ENCODE data around the gene PXMP2. TPM values are rescaled to one million over a fixed set of nuclear protein-coding genes. Genes with fewer than 3 reads are reported as not detected.
A peak's percentile ranks its signal among the peaks of the same experiment; 100 is the strongest.

PXMP2 gene
- total RNA-seq, 1 donor from 2014 or later = 16.9 TPM

- Histone ChIP-seq H3K36me3 (peaks cover 11% of the 10 kb centered on the region), H3K4me1 (peaks cover 19% of the 10 kb centered on the region), H3K9me3 (no peaks in the 10 kb centered on the region), H3K27ac (no peak overlapping the region), H3K27me3 (ENCODE audit: low read depth) (no peaks in the 10 kb centered on the region), H3K4me3 (no peak overlapping the region)
- no peak for DNase-seq
- TF ChIP-seq CTCF (IDR thresholded peaks at IDR 0.05) = no peak
- intact Hi-C loops (cut with DNase I) = no loop called here
- ATAC-seq = no peak
Measured at GRCh38 chr12:132707241-132707640, 19.9 kb downstream of the PXMP2 start.

- no peak for DNase-seq
- peaks cover 25% of the 10 kb centered on the region for H3K4me1 ChIP-seq
- no peaks in the 10 kb centered on the region for H3K9me3 ChIP-seq
- intact Hi-C loops (cut with DNase I) = no loop called here
- H3K36me3 ChIP-seq = peaks cover 11% of the 10 kb centered on the region
- ATAC-seq = no peak
- no peak overlapping the region for H3K27ac ChIP-seq
- TF ChIP-seq CTCF (IDR thresholded peaks at IDR 0.05) = no peak
- no peaks in the 10 kb centered on the region for H3K27me3 ChIP-seq (ENCODE audit: low read depth)
- no peak overlapping the region for H3K4me3 ChIP-seq
Measured at GRCh38 chr12:132708150-132708549, 20.8 kb downstream of the PXMP2 start.

- Histone ChIP-seq H3K36me3 (peaks cover 5% of the 10 kb centered on the region), H3K4me3 (peak overlapping the region; percentile 98), H3K27me3 (ENCODE audit: low read depth) (no peaks in the 10 kb centered on the region), H3K27ac (peak overlapping the region; percentile 87), H3K4me1 (peaks cover 25% of the 10 kb centered on the region), H3K9me3 (no peaks in the 10 kb centered on the region)
- TF ChIP-seq CTCF (IDR thresholded peaks at IDR 0.05) = no peak
- DNase-seq (peak; percentile 54), ATAC-seq (peak; percentile 47 to 48)
- intact Hi-C loops (cut with DNase I) = no loop called here
Measured at GRCh38 chr12:132710043-132710404, 22.6 kb downstream of the PXMP2 start.

GRCh38 chr12:132710405-132711079 is 23.2 kb downstream of the PXMP2 start, which contains the start of gene PGAM5:
Gene PGAM5 (plus strand): TSS chr12:132710842. CDS start chr12:132710877, 35 bp downstream.
- H3K9me3 ChIP-seq = no peaks in the 10 kb centered on the region
- TF ChIP-seq CTCF (IDR thresholded peaks at IDR 0.05) = no peak
- ATAC-seq (peak; percentile 97), DNase-seq (peak; percentile 91)
- peaks cover 10% of the 10 kb centered on the region for H3K36me3 ChIP-seq
- peaks cover 25% of the 10 kb centered on the region for H3K4me1 ChIP-seq
- H3K4me3 ChIP-seq = peak within 1 kb of the TSS; percentile 98
- intact Hi-C loops (cut with DNase I) = no loop called here
- H3K27ac ChIP-seq = peak within 1 kb of the TSS; percentile 87
- H3K27me3 ChIP-seq (ENCODE audit: low read depth) = no peaks in the 10 kb centered on the region

DNA sequence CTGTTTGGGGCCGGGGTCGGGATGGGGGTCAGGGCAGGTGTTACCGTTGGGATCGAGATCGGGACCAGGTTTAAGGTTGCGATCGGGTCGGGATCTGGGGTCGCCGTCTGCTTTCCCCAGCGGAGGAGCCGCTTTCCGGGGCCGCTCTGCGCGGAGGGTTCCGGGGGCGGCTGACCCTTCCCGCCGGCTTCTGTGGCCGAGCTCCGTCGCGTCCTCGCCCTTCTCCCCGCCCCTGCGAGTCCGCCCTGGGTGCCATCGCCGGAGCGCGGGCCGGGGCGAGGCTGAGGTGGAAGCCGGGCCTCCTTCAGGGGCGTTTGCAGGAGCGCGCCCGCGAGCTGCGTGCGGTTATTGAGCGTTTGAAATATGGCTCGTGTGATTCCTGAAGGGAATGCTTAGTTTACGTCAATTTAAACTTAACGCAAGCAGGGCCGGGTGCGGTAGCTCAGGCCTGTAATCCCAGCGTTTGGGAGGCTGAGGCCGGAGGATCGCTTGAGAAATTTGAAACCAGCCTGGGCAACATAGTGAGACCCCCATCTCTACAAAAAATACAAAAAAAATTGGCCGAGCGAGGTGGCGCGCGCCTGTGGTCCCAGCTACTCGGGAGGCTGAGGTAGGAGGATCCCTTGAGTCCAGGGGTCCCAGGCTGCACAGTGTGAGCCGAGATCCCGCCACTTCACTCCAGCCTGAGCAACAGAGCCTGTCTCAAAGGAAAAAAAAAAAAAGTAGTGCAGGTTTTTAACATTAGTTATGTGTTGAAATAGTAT is 23.9 kb downstream of the PXMP2 start:
- Histone ChIP-seq H3K27ac (peak overlapping the region; percentile 87), H3K4me3 (peak overlapping the region; percentile 98), H3K27me3 (ENCODE audit: low read depth) (no peaks in the 10 kb centered on the region), H3K4me1 (peaks cover 25% of the 10 kb centered on the region), H3K9me3 (no peaks in the 10 kb centered on the region), H3K36me3 (peaks cover 17% of the 10 kb centered on the region)
- ATAC-seq (peak; percentile 2 to 6), DNase-seq (no peak)
- intact Hi-C loops (cut with DNase I) = no loop called here
- no peak for TF ChIP-seq CTCF (IDR thresholded peaks at IDR 0.05)
